A549 (cell line): Measurements from ENCODE around the gene EHD3.
"Not testable (repeated sequence)": the region's sequence is repeated elsewhere in the genome, so short reads cannot be mapped to it uniquely, and the experiment has no call there.

Experiments used
- CBX8 ChIP-seq: fragments of 200-600 bp; sonication (generic); IDR thresholded peaks from 2 replicates; pipeline ENCODE4 v1.6.1; 2016
- CTCF ChIP-seq: fragments of >200 bp; sonication (Bioruptor Twin); formaldehyde crosslinking; IDR thresholded peaks from 3 replicates; pipeline ENCODE4 v1.5.1; 2016
- EP300 ChIP-seq, 2 experiments: fragments of >200 bp; sonication (Bioruptor Twin); formaldehyde crosslinking; IDR thresholded peaks; 2 replicates in 1 of 2; 3 replicates in 1 of 2; pipeline ENCODE4 v1.6.1; 2016 to 2017
- POLR2A ChIP-seq: IDR thresholded peaks from 2 replicates; pipeline ENCODE4 v1.6.1; 2012; ENCODE audit warnings: mild to moderate bottlenecking, low read length
- RAD21 ChIP-seq, 2 experiments: fragments of >200 bp in 1 of 2; sonication (Bioruptor Twin) in 1 of 2; formaldehyde crosslinking in 1 of 2; IDR thresholded peaks in 1 of 2; conservative IDR thresholded peaks in 1 of 2; 2 replicates in 1 of 2; 3 replicates in 1 of 2; pipeline ENCODE4 v1.6.1; 2012 to 2018; ENCODE audit warnings: inconsistent platforms in 1 of 2
- RNF2 ChIP-seq: fragments of 200-600 bp; sonication (generic); IDR thresholded peaks from 2 replicates; pipeline ENCODE4 v1.6.1; 2016; ENCODE audit warnings: low read depth, mild to moderate bottlenecking, antibody characterized with exemption, moderate library complexity, borderline replicate concordance
- ZFP36 ChIP-seq: fragments of 450-650 bp; IDR thresholded peaks from 2 replicates; pipeline ENCODE4 v1.6.1; 2014; ENCODE audit warnings: borderline replicate concordance; ENCODE audit not compliant: partially characterized antibody

GRCh38 chr2:31283193-31283919, 49.4 kb downstream of the EHD3 start:
- TF ChIP-seq CTCF; CBX8; RAD21 (conservative IDR thresholded peaks at IDR 0.05 in 1 of 2, IDR thresholded peaks at IDR 0.05 in 1 of 2); ZFP36; RNF2; POLR2A; EP300 (IDR thresholded peaks at IDR 0.05): not testable (repeated sequence)
